Endodermal cell (in vitro differentiated cells): ENCODE results near the gene MAP1S. TPM values are rescaled to one million over a fixed set of nuclear protein-coding genes. Genes with fewer than 3 reads are reported as not detected.
A peak's percentile ranks its signal among the peaks of the same experiment; 100 is the strongest.
"Not testable (repeated sequence)": the region's sequence is repeated elsewhere in the genome, so short reads cannot be mapped to it uniquely, and the experiment has no call there.

Experiments used
- DNase-seq: peaks from one replicate; pipeline ENCODE4 v3.0.0-alpha.2; 2017
- H3K27ac ChIP-seq: 2 replicates; pipeline ENCODE4 v1.5.1; 2013; ENCODE audit warnings: mild to moderate bottlenecking, low read depth, low read length, moderate library complexity
- H3K27me3 ChIP-seq: 2 replicates; pipeline ENCODE4 v1.6.1; 2013; ENCODE audit warnings: mild to moderate bottlenecking, low read length, moderate library complexity; ENCODE audit not compliant: insufficient read depth, control insufficient read depth, poor library complexity, severe bottlenecking
- H3K36me3 ChIP-seq: 2 replicates; pipeline ENCODE4 v1.7.0; 2013; ENCODE audit warnings: mild to moderate bottlenecking, low read length, moderate library complexity; ENCODE audit not compliant: control insufficient read depth, insufficient read depth
- H3K4me1 ChIP-seq: one replicate; pipeline ENCODE4 v1.7.0; 2013; ENCODE audit warnings: low read length; ENCODE audit not compliant: control insufficient read depth, insufficient read depth
- H3K4me3 ChIP-seq: 2 replicates; pipeline ENCODE4 v1.5.1; 2013; ENCODE audit warnings: mild to moderate bottlenecking, low read length, moderate library complexity
- H3K9ac ChIP-seq: 2 replicates; pipeline ENCODE4 v1.6.1; 2013; ENCODE audit warnings: mild to moderate bottlenecking, low read length, moderate library complexity; ENCODE audit not compliant: poor library complexity, severe bottlenecking; ENCODE audit errors: extremely low read depth
- H3K9me3 ChIP-seq: 2 replicates; pipeline ENCODE4 v1.6.1; 2013; ENCODE audit warnings: mild to moderate bottlenecking, low read length, moderate library complexity; ENCODE audit not compliant: control insufficient read depth
- H3K27ac Mint-ChIP-seq: 2 replicates; pipeline ENCODE4 v1.8.0; 2020; ENCODE audit warnings: mixed read lengths
- H3K27me3 Mint-ChIP-seq: 2 replicates; pipeline ENCODE4 v1.8.0; 2021; ENCODE audit warnings: mild to moderate bottlenecking, mixed read lengths; ENCODE audit not compliant: insufficient read depth
- H3K36me3 Mint-ChIP-seq: 2 replicates; pipeline ENCODE4 v1.8.0; 2020; ENCODE audit warnings: low read depth, mixed read lengths
- H3K4me1 Mint-ChIP-seq: 2 replicates; pipeline ENCODE4 v1.8.0; 2020; ENCODE audit warnings: mixed read lengths
- H3K4me3 Mint-ChIP-seq: 2 replicates; pipeline ENCODE4 v1.8.0; 2020; ENCODE audit warnings: mild to moderate bottlenecking, moderate library complexity, mixed read lengths
- H3K9me3 Mint-ChIP-seq: 2 replicates; pipeline ENCODE4 v1.8.0; 2020; ENCODE audit warnings: mild to moderate bottlenecking, mixed read lengths
- CTCF ChIP-seq: fragments of 200-600 bp; sonication (generic); conservative IDR thresholded peaks from 2 replicates; pipeline ENCODE4 v1.5.0; 2021; ENCODE audit warnings: antibody characterized with exemption, mild to moderate bottlenecking
- WGBS, 2 experiments: methylation state at CpG; one replicate each; pipeline versions ENCODE4 v1.1.5 to v1.1.7; 2013; ENCODE audit warnings: missing lambda C conversion rate in 2 of 2, mixed read lengths in 1 of 2; ENCODE audit not compliant: insufficient coverage in 1 of 2, insufficient read length in 1 of 2; 5-methylcytosine and 5-hydroxymethylcytosine counted together
- total RNA-seq, 2 donors: library from RNA; stranded (reverse); fragmentation: NEBNext Ultra II Directional in 1 of 2; extraction: Animal tissue kit (Norgen Biotek cat#: 25700) in 1 of 2; gene quantifications; 2 replicates in 1 of 2; 3 replicates in 1 of 2; pipeline ENCODE4 v1.2.1, GENCODE V29; 2021

The MAP1S gene
- total RNA-seq, 2 donors from 2014 or later, result 90.2 to 96.7 TPM

- H3K4me1 ChIP-seq, result no peaks in the 10 kb centered on the region
- no peaks in the 10 kb centered on the region for H3K36me3 ChIP-seq
- H3K27ac ChIP-seq, result no peak overlapping the region
- peaks cover 5% of the 10 kb centered on the region for H3K36me3 Mint-ChIP-seq
- peak; percentile 91 for DNase-seq
- no peaks in the 10 kb centered on the region for H3K4me1 Mint-ChIP-seq
- no peak overlapping the region for H3K4me3 Mint-ChIP-seq
- WGBS, 2 experiments, result 62 to 82% methylated on average over 8 to 16 of the region's 16 CpGs
- no peak overlapping the region for H3K27ac Mint-ChIP-seq
- H3K9me3 Mint-ChIP-seq, result peaks cover 2% of the 10 kb centered on the region
- no peaks in the 10 kb centered on the region for H3K27me3 ChIP-seq
- H3K27me3 Mint-ChIP-seq, result peaks cover 5% of the 10 kb centered on the region
- H3K9me3 ChIP-seq, result no peaks in the 10 kb centered on the region
- no peak overlapping the region for H3K9ac ChIP-seq
- TF ChIP-seq CTCF, result peak; percentile 80
- H3K4me3 ChIP-seq, result no peak overlapping the region
These were observed 56.1 kb downstream of the MAP1S start for GRCh38 chr19:17775245-17775927.

- Histone ChIP-seq H3K4me1 (no peaks in the 10 kb centered on the region), H3K27me3 (no peaks in the 10 kb centered on the region), H3K4me3 (no peak overlapping the region), H3K9ac (no peak overlapping the region), H3K36me3 (no peaks in the 10 kb centered on the region), H3K9me3 (no peaks in the 10 kb centered on the region), H3K27ac (no peak overlapping the region)
- 86 to 88% methylated on average over 19 to 27 of the region's 27 CpGs for WGBS, 2 experiments
- H3K4me1 Mint-ChIP-seq, result no peaks in the 10 kb centered on the region
- DNase-seq, result no peak
- peaks cover 5% of the 10 kb centered on the region for H3K36me3 Mint-ChIP-seq
- H3K27me3 Mint-ChIP-seq, result peaks cover 5% of the 10 kb centered on the region
- no peak overlapping the region for H3K4me3 Mint-ChIP-seq
- TF ChIP-seq CTCF, result no peak
- no peak overlapping the region for H3K27ac Mint-ChIP-seq
- H3K9me3 Mint-ChIP-seq, result peaks cover 2% of the 10 kb centered on the region
These were observed 56.9 kb downstream of the MAP1S start for GRCh38 chr19:17775991-17776803.

- H3K27me3 Mint-ChIP-seq, H3K36me3 Mint-ChIP-seq, H3K36me3 ChIP-seq, H3K9me3 ChIP-seq, H3K9me3 Mint-ChIP-seq, H3K4me1 ChIP-seq, H3K9ac ChIP-seq, H3K27ac ChIP-seq, H3K27ac Mint-ChIP-seq, H3K27me3 ChIP-seq, DNase-seq, H3K4me1 Mint-ChIP-seq, H3K4me3 ChIP-seq: not testable (repeated sequence)
- peak overlapping the region; percentile 52 for H3K4me3 Mint-ChIP-seq
- 84 to 89% methylated on average over 9 to 10 of the region's 10 CpGs for WGBS, 2 experiments
These were observed 58.6 kb downstream of the MAP1S start for GRCh38 chr19:17777840-17778239.
